HCT116 (cell line): Measurements from ENCODE around the gene TBC1D1. TPM values are rescaled to one million over a fixed set of nuclear protein-coding genes. Genes with fewer than 3 reads are reported as not detected.

Experiments
- ATAC-seq: fragments of 200-7000 bp; cut with Tn5 transposase; 2 replicates; pipeline ENCODE4 v1.9.1; 2020; ENCODE audit warnings: mild to moderate bottlenecking, moderate library complexity
- BruUV-seq: library from RNA; stranded (reverse); fragments of 400-500 nt; replicated peaks from 2 replicates; lab custom pipeline; 2021; lab: Mats Ljungman, UMichigan
- CTCF ChIA-PET: fragments of 300-600 bp; sonication (Branson Sonifier 250); formaldehyde crosslinking; loops from one replicate; lab custom pipeline; 2021; ENCODE audit warnings: antibody characterized with exemption; lab: Charles Lee
- POLR2A ChIA-PET: fragments of 300-600, 350-600 bp; sonication (Branson Sonifier 250); formaldehyde crosslinking; loops from one replicate; lab custom pipeline; 2021; ENCODE audit warnings: antibody characterized with exemption; lab: Charles Lee
- RAD21 ChIA-PET, 2 experiments: fragments of 300-600 bp; sonication (Branson Sonifier 250); formaldehyde crosslinking; loops; one replicate each; lab custom pipeline; 2023; ENCODE audit warnings: low total read pairs in 2 of 2; ENCODE audit not compliant: uncharacterized antibody in 2 of 2, unreplicated experiment in 2 of 2, low non-redundant PET in 1 of 2; lab: Charles Lee
- DNase-seq: peaks from one replicate; pipeline ENCODE4 v3.0.0-alpha.2; 2010; ENCODE audit warnings: low read depth, low spot score
- H2AFZ ChIP-seq: fragments of 200-600 bp; shearing (Covaris generic), sonication (generic); 2 replicates; pipeline ENCODE4 v1.6.1; 2017; ENCODE audit warnings: low read depth, mixed run types, mixed read lengths, antibody characterized with exemption, low read length; ENCODE audit not compliant: poor library complexity, severe bottlenecking
- H3K27ac ChIP-seq: 2 replicates; pipeline ENCODE4 v1.5.1; 2012; ENCODE audit warnings: low read depth, low read length
- H3K27me3 ChIP-seq: fragments of 200-600 bp; sonication (generic); 2 replicates; pipeline ENCODE4 v1.6.1; 2016; ENCODE audit warnings: mixed run types, low read length, mixed read lengths; ENCODE audit not compliant: insufficient read depth
- H3K36me3 ChIP-seq, 2 experiments: fragments of 200-500 bp in 1 of 2; fragments of 200-600 bp in 1 of 2; sonication (Bioruptor generic) in 1 of 2; sonication (generic) in 1 of 2; 2 replicates each; pipeline versions ENCODE4 v1.5.1 to v1.6.1; 2014 to 2016; ENCODE audit warnings: low read length in 2 of 2, inconsistent platforms in 1 of 2, mixed read lengths in 1 of 2, mixed run types in 1 of 2; ENCODE audit not compliant: insufficient read depth in 2 of 2, control insufficient read depth in 1 of 2
- H3K4me1 ChIP-seq, 2 experiments: fragments of 200-600 bp in 1 of 2; sonication (generic) in 1 of 2; 2 replicates each; pipeline versions ENCODE4 v1.5.1 to v1.6.1; 2012 to 2017; ENCODE audit warnings: low read length in 2 of 2, inconsistent platforms in 1 of 2, mild to moderate bottlenecking in 1 of 2, mixed read lengths in 1 of 2, mixed run types in 1 of 2, moderate library complexity in 1 of 2; ENCODE audit not compliant: insufficient read depth in 2 of 2, control insufficient read depth in 1 of 2
- H3K4me2 ChIP-seq: fragments of 200-600 bp; sonication (generic); 2 replicates; pipeline ENCODE4 v1.6.1; 2017; ENCODE audit warnings: mixed run types, low read length, mixed read lengths
- H3K4me3 ChIP-seq, 2 experiments: fragments of 200-600 bp in 1 of 2; sonication (generic) in 1 of 2; replicated peaks in 1 of 2; 2 replicates each; pipeline ENCODE4 v1.5.1; 2011 to 2016; ENCODE audit warnings: low read length in 2 of 2, control low read depth in 1 of 2, low read depth in 1 of 2, mild to moderate bottlenecking in 1 of 2, mixed read lengths in 1 of 2, mixed run types in 1 of 2
- H3K79me2 ChIP-seq: fragments of 200-600 bp; sonication (generic); 2 replicates; pipeline ENCODE4 v1.6.1; 2017; ENCODE audit warnings: mild to moderate bottlenecking, mixed run types, low read length, moderate library complexity, mixed read lengths; ENCODE audit not compliant: insufficient read depth
- H3K9ac ChIP-seq: fragments of 200-600 bp; sonication (generic); 2 replicates; pipeline ENCODE4 v1.6.1; 2016; ENCODE audit warnings: low read length, mixed read lengths
- H3K9me2 ChIP-seq: fragments of 200-600 bp; sonication (generic), shearing (Covaris generic); 2 replicates; pipeline ENCODE4 v1.6.1; 2017; ENCODE audit warnings: mixed run types, mild to moderate bottlenecking, moderate library complexity; ENCODE audit not compliant: insufficient read depth
- H3K9me3 ChIP-seq, 2 experiments: fragments of 200-500 bp in 1 of 2; fragments of 200-600 bp in 1 of 2; sonication (Bioruptor generic) in 1 of 2; sonication (generic) in 1 of 2; 2 replicates each; pipeline ENCODE4 v1.6.1; 2014 to 2017; ENCODE audit warnings: low read length in 2 of 2, mixed read lengths in 2 of 2, inconsistent platforms in 1 of 2, low read depth in 1 of 2, mild to moderate bottlenecking in 1 of 2, mixed run types in 1 of 2, moderate library complexity in 1 of 2; ENCODE audit not compliant: control insufficient read depth in 1 of 2, insufficient read depth in 1 of 2
- H4K20me1 ChIP-seq: fragments of 200-600 bp; sonication (generic), shearing (Covaris generic); 2 replicates; pipeline ENCODE4 v1.6.1; 2017; ENCODE audit warnings: mixed run types, mild to moderate bottlenecking, moderate library complexity; ENCODE audit not compliant: insufficient read depth
- ATF3 ChIP-seq: IDR thresholded peaks from 2 replicates; pipeline ENCODE4 v1.6.1; 2012
- EZH2 ChIP-seq: fragments of 200-600 bp; sonication (generic); IDR thresholded peaks from 2 replicates; pipeline ENCODE4 v1.6.1; 2017; ENCODE audit warnings: antibody characterized with exemption, mixed run types
- POLR2A ChIP-seq: IDR thresholded peaks from 2 replicates; pipeline ENCODE4 v1.7.0; 2011; ENCODE audit warnings: borderline replicate concordance; ENCODE audit not compliant: insufficient read depth, insufficient read length; ENCODE audit errors: extremely low read depth
- ZNF274 ChIP-seq: fragments of 200-500 bp; sonication (Bioruptor generic); IDR thresholded peaks from 2 replicates; pipeline ENCODE4 v1.6.1; 2014; ENCODE audit warnings: mild to moderate bottlenecking, low read depth, low read length, inconsistent platforms
- intact Hi-C: fragments of 100-400 bp; cut with micrococcal nuclease; formaldehyde crosslinking; loops from 2 replicates; pipeline ENCODE4 v1.10.0; 2022
- total RNA-seq: library from RNA; stranded (reverse); gene quantifications from one replicate; pipeline ENCODE4 v1.2.1, GENCODE V29; 2021; ENCODE audit not compliant: unreplicated experiment
- TF ChIP-seq, protein P1 (sequence below): IDR thresholded peaks from 2 replicates; pipeline ENCODE4 v1.6.1; 2011; ENCODE audit warnings: mild to moderate bottlenecking, low read length, moderate library complexity; ENCODE audit not compliant: insufficient replicate concordance; ENCODE audit errors: extremely low read depth
- TF ChIP-seq, protein P2 (sequence below), 3 experiments: fragments of 200-600 bp in 1 of 3; sonication (generic) in 1 of 3; IDR thresholded peaks in 2 of 3; conservative IDR thresholded peaks in 1 of 3; 2 replicates each; pipeline ENCODE4 v1.5.1; 2012 to 2017; ENCODE audit warnings: low read depth in 2 of 3, low read length in 2 of 3, antibody characterized with exemption in 1 of 3, borderline replicate concordance in 1 of 3, control low read depth in 1 of 3, mild to moderate bottlenecking in 1 of 3, mixed read lengths in 1 of 3, mixed run types in 1 of 3, moderate library complexity in 1 of 3; ENCODE audit not compliant: insufficient read depth in 1 of 3

The TBC1D1 gene
- total RNA-seq, 1 experiment from 2014 or later = 82.7 TPM

DNA sequence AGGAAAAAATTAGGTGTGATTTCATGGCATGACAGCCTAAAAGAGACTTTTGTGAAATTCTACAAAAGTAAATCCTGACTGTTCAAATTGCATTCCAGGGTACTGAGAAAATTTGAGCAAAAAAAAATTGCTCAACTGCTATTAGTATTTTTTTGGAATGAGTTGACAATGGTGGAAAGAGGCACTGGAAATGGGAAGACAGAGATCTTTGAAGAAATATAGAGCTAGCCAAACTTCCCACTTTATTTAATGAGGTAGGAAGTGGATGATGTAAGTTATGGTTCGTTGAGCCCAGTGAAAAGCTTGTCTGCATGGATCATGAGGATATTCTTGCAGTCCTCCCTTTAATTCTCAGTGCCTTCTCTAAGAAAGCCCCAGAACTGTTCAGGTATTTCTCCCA, 253.1 kb downstream of the TBC1D1 start:
- BruUV-seq = no TSS peak
- Histone ChIP-seq H3K36me3 (no peaks in the 10 kb centered on the region), H3K27ac (no peak overlapping the region), H2AFZ (no peak overlapping the region), H3K27me3 (no peaks in the 10 kb centered on the region), H3K9ac (no peak overlapping the region), H3K4me1 (no peaks in the 10 kb centered on the region)
- RAD21 ChIA-PET = no interaction called here
- POLR2A ChIA-PET = interaction anchor here (0.6 kb wide), 1 partner anchor 714 kb away, joined by 3 read pairs; no protein-coding TSS in a partner anchor
- CTCF ChIA-PET = no interaction called here
- no peak for TF ChIP-seq ATF3
- TF ChIP-seq, protein P1, sequence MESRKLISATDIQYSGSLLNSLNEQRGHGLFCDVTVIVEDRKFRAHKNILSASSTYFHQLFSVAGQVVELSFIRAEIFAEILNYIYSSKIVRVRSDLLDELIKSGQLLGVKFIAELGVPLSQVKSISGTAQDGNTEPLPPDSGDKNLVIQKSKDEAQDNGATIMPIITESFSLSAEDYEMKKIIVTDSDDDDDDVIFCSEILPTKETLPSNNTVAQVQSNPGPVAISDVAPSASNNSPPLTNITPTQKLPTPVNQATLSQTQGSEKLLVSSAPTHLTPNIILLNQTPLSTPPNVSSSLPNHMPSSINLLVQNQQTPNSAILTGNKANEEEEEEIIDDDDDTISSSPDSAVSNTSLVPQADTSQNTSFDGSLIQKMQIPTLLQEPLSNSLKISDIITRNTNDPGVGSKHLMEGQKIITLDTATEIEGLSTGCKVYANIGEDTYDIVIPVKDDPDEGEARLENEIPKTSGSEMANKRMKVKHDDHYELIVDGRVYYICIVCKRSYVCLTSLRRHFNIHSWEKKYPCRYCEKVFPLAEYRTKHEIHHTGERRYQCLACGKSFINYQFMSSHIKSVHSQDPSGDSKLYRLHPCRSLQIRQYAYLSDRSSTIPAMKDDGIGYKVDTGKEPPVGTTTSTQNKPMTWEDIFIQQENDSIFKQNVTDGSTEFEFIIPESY = no peak
- TF ChIP-seq POLR2A = no peak
- no peak for TF ChIP-seq ZNF274
- TF ChIP-seq, protein P2, sequence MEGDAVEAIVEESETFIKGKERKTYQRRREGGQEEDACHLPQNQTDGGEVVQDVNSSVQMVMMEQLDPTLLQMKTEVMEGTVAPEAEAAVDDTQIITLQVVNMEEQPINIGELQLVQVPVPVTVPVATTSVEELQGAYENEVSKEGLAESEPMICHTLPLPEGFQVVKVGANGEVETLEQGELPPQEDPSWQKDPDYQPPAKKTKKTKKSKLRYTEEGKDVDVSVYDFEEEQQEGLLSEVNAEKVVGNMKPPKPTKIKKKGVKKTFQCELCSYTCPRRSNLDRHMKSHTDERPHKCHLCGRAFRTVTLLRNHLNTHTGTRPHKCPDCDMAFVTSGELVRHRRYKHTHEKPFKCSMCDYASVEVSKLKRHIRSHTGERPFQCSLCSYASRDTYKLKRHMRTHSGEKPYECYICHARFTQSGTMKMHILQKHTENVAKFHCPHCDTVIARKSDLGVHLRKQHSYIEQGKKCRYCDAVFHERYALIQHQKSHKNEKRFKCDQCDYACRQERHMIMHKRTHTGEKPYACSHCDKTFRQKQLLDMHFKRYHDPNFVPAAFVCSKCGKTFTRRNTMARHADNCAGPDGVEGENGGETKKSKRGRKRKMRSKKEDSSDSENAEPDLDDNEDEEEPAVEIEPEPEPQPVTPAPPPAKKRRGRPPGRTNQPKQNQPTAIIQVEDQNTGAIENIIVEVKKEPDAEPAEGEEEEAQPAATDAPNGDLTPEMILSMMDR (IDR thresholded peaks at IDR 0.05 in 2 of 3, conservative IDR thresholded peaks at IDR 0.05 in 1 of 3; ENCODE audit: borderline replicate concordance in 1 of 3, insufficient read depth in 1 of 3, low read depth in 2 of 3, low read length in 2 of 3) = no peak
- no peak for TF ChIP-seq EZH2
- TF ChIP-seq, all 23 proteins: peak for 0
- Histone ChIP-seq H3K4me2 (no peak overlapping the region), H4K20me1 (no peaks in the 10 kb centered on the region), H3K4me3 (no peak overlapping the region), H3K79me2 (no peaks in the 10 kb centered on the region), H3K9me2 (no peaks in the 10 kb centered on the region), H3K9me3 (no peaks in the 10 kb centered on the region)
- intact Hi-C loops = no loop called here
- ATAC-seq = no peak
- no peak for DNase-seq
